BJ (cell line): ENCODE measurements around the gene HJURP. TPM values are rescaled to one million over a fixed set of nuclear protein-coding genes. Genes with fewer than 3 reads are reported as not detected.

Source experiments
- CTCF ChIA-PET: fragments of 350-600 bp; formaldehyde crosslinking; extraction: SDS; loops from one replicate; lab custom pipeline; 2021; ENCODE audit warnings: antibody characterized with exemption, inconsistent platforms; lab: Yijun Ruan, JAX
- POLR2A ChIA-PET: fragments of 300-600 bp; sonication (Branson Sonifier 250); formaldehyde crosslinking; extraction: SDS; loops from one replicate; lab custom pipeline; 2021; ENCODE audit warnings: antibody characterized with exemption; lab: Charles Lee
- DNase-seq: peaks from one replicate; pipeline ENCODE4 v3.0.0-alpha.2; 2011; ENCODE audit warnings: low read depth
- H3K27me3 ChIP-seq: 2 replicates; pipeline ENCODE4 v1.6.0; 2011; ENCODE audit warnings: low read length; ENCODE audit not compliant: control insufficient read depth, insufficient read depth
- H3K36me3 ChIP-seq: 2 replicates; pipeline ENCODE4 v1.5.1; 2011; ENCODE audit warnings: low read length; ENCODE audit not compliant: control insufficient read depth, insufficient read depth
- H3K4me3 ChIP-seq: 2 replicates; pipeline ENCODE4 v1.5.1; 2011; ENCODE audit warnings: low read depth, mild to moderate bottlenecking, control low read depth, low read length
- polyA plus RNA-seq: library from polyadenylated mRNA; depleted of rRNA; stranded (reverse); fragments of >200 nt; gene quantifications from 2 replicates; pipeline ENCODE4 v1.2.3, GENCODE V29; 2011
- TF ChIP-seq, protein P1 (sequence below): IDR thresholded peaks from 2 replicates; pipeline ENCODE4 v1.5.1; 2011; ENCODE audit warnings: low read depth, mild to moderate bottlenecking, control low read depth, inconsistent platforms, low read length, moderate library complexity; ENCODE audit not compliant: insufficient read depth

The HJURP gene
- polyA plus RNA-seq, 1 experiment, result 46.2 TPM

- CTCF ChIA-PET, result interaction anchor here (1.3 kb wide), 1 partner anchor 31 kb away, joined by 3 read pairs; no protein-coding TSS in a partner anchor
- no peak for DNase-seq
Observed at GRCh38 chr2:233807966-233808935, 46.1 kb downstream of the HJURP start.

GRCh38 chr2:233807215-233807865 lies 47.0 kb downstream of the HJURP start:
- ChIA-PET CTCF (no interaction called here), POLR2A (no interaction called here)
- H3K36me3 ChIP-seq, result no peaks in the 10 kb centered on the region
- no peak overlapping the region for H3K4me3 ChIP-seq
- DNase-seq, result no peak
- TF ChIP-seq, protein P1, sequence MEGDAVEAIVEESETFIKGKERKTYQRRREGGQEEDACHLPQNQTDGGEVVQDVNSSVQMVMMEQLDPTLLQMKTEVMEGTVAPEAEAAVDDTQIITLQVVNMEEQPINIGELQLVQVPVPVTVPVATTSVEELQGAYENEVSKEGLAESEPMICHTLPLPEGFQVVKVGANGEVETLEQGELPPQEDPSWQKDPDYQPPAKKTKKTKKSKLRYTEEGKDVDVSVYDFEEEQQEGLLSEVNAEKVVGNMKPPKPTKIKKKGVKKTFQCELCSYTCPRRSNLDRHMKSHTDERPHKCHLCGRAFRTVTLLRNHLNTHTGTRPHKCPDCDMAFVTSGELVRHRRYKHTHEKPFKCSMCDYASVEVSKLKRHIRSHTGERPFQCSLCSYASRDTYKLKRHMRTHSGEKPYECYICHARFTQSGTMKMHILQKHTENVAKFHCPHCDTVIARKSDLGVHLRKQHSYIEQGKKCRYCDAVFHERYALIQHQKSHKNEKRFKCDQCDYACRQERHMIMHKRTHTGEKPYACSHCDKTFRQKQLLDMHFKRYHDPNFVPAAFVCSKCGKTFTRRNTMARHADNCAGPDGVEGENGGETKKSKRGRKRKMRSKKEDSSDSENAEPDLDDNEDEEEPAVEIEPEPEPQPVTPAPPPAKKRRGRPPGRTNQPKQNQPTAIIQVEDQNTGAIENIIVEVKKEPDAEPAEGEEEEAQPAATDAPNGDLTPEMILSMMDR, result no peak
- peaks cover 3% of the 10 kb centered on the region; the same call in 1 of the 2 replicates for H3K27me3 ChIP-seq

More at GRCh38 chr2:233807966-233808935, 46.1 kb downstream of the HJURP start:
- POLR2A ChIA-PET, result no interaction called here
- TF ChIP-seq, protein P1, result no peak
- Histone ChIP-seq H3K36me3 (no peaks in the 10 kb centered on the region), H3K27me3 (peaks cover 4% of the 10 kb centered on the region; the same call in 1 of the 2 replicates), H3K4me3 (no peak overlapping the region)

DNA sequence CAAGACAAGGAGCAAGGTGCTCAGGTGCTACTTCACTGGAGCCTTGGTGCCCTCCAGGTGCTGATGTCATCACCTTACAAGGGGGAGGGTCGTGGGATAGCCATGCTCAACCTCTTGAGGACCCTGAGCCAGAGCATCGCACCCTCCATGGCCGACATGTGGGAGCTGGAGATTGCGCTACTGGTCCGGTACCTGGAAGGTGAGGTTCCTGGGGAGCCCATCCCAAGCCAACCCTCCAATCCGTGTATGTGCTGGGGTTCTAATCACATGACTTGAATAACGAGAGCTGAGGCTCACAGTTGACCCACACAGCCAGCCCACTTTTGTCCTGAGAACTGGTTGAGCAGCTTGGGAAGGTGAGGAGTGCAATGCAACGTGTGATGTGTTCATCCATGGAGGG lies 50.3 kb downstream of the HJURP start:
- TF ChIP-seq, protein P1, result no peak
- H3K4me3 ChIP-seq, result no peak overlapping the region
- CTCF ChIA-PET, result no interaction called here
- H3K27me3 ChIP-seq, result peaks cover 2% of the 10 kb centered on the region; the same call in 1 of the 2 replicates
- POLR2A ChIA-PET, result no interaction called here
- H3K36me3 ChIP-seq, result no peaks in the 10 kb centered on the region
- DNase-seq, result no peak

GRCh38 chr2:233803292-233803911 lies 50.9 kb downstream of the HJURP start:
- ChIA-PET CTCF (no interaction called here), POLR2A (no interaction called here)
- TF ChIP-seq, protein P1, result no peak
- H3K36me3 ChIP-seq, result no peaks in the 10 kb centered on the region
- H3K4me3 ChIP-seq, result no peak overlapping the region
- no peak for DNase-seq
- H3K27me3 ChIP-seq, result peaks cover under 1% of the 10 kb centered on the region; the same call in 1 of the 2 replicates
